IPS-18a (cell line): ENCODE results near the gene DHTKD1.

ENCODE experiments used
- H3K27ac ChIP-seq: one replicate; pipeline ENCODE4 v1.5.1; 2013; ENCODE audit warnings: low read length
- H3K27me3 ChIP-seq: one replicate; pipeline ENCODE4 v1.6.1; 2013; ENCODE audit warnings: mild to moderate bottlenecking, low read length; ENCODE audit not compliant: control insufficient read depth, insufficient read depth
- H3K36me3 ChIP-seq: one replicate; pipeline ENCODE4 v1.6.1; 2013; ENCODE audit warnings: low read depth, low read length; ENCODE audit not compliant: control insufficient read depth
- H3K4me1 ChIP-seq: one replicate; pipeline ENCODE4 v1.6.1; 2013; ENCODE audit warnings: low read depth, low read length; ENCODE audit not compliant: control insufficient read depth
- H3K4me3 ChIP-seq: one replicate; pipeline ENCODE4 v1.5.1; 2013; ENCODE audit warnings: low read length
- H3K9ac ChIP-seq: one replicate; pipeline ENCODE4 v1.6.1; 2013; ENCODE audit warnings: mild to moderate bottlenecking, low read length, moderate library complexity
- H3K9me3 ChIP-seq: one replicate; pipeline ENCODE4 v1.6.1; 2013; ENCODE audit warnings: low read depth, low read length; ENCODE audit not compliant: control insufficient read depth

Gene DHTKD1

DNA sequence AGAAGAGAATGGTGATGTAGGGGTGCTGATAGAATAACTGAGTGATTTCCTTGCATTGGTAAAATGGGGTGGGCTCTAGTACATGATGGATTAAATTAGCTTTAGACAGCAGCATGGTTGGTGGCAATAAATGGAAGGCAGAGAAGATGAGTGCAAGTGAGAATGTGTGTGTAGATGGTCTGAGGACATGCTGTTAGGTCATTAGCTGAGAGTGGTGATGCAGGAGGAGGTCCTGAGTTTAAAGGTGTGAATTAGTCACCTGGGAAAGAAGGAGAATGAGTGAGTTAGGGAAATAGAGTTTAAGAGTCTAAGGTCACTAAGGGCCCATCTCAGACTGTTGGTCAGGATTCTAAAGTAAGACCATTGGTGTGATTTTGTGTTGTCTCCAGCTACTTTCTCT lies 42.8 kb downstream of the DHTKD1 start:
- H3K4me3 ChIP-seq, result no peak overlapping the region
- H3K36me3 ChIP-seq, result peaks cover 55% of the 10 kb centered on the region

DNA sequence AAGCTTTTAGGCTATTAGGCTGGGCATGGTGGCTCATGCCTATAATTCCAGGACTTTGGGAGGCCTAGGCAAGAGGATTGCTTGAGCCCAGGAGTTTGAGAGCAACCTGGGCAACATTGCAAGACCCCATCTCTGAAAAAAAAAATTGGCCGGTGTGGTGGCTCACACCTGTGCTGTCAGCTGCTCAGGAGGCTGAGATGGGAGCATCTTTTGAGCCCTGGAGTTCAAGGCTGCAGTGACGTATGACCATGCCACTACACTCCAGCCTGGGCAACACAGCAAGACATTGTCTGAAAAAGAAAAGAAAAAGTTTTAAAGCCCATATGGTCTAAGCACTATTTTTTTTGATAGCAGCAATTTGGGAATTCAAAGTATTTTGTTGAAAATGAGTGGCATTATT lies 44.9 kb downstream of the DHTKD1 start:
- H3K4me3 ChIP-seq, result no peak overlapping the region
- H3K9ac ChIP-seq, result no peak overlapping the region
- H3K27ac ChIP-seq, result no peak overlapping the region
- no peaks in the 10 kb centered on the region for H3K27me3 ChIP-seq
- peaks cover 40% of the 10 kb centered on the region for H3K36me3 ChIP-seq
- no peaks in the 10 kb centered on the region for H3K9me3 ChIP-seq
- H3K4me1 ChIP-seq, result no peaks in the 10 kb centered on the region

More for the DNA sequence above, 42.8 kb downstream of the DHTKD1 start:
- Histone ChIP-seq H3K9ac (no peak overlapping the region), H3K9me3 (no peaks in the 10 kb centered on the region), H3K4me1 (no peaks in the 10 kb centered on the region), H3K27me3 (no peaks in the 10 kb centered on the region), H3K27ac (no peak overlapping the region)

DNA sequence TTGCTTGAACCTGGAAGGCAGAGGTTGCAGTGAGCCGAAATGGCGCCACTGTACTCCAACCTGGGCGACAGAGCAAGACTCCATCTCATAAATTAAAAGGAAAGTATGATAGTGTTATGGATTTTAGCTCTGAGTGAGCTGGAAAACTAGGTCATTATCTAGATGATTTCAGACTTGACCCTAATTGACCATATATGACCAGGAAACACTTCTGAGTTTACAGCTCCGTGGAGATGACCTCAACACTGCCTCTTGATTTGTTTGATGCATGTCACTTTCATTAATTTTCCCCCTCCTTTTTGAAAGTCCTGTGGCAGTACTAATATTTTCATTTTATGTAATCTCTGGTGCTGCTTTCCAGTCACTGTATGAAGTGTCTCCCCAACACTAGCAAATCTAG lies 52.9 kb downstream of the DHTKD1 start:
- H3K27me3 ChIP-seq, result no peaks in the 10 kb centered on the region
- H3K4me1 ChIP-seq, result no peaks in the 10 kb centered on the region
- H3K36me3 ChIP-seq, result peaks cover 41% of the 10 kb centered on the region
- H3K4me3 ChIP-seq, result no peak overlapping the region
- H3K9me3 ChIP-seq, result no peaks in the 10 kb centered on the region
- H3K9ac ChIP-seq, result no peak overlapping the region
- H3K27ac ChIP-seq, result no peak overlapping the region

DNA sequence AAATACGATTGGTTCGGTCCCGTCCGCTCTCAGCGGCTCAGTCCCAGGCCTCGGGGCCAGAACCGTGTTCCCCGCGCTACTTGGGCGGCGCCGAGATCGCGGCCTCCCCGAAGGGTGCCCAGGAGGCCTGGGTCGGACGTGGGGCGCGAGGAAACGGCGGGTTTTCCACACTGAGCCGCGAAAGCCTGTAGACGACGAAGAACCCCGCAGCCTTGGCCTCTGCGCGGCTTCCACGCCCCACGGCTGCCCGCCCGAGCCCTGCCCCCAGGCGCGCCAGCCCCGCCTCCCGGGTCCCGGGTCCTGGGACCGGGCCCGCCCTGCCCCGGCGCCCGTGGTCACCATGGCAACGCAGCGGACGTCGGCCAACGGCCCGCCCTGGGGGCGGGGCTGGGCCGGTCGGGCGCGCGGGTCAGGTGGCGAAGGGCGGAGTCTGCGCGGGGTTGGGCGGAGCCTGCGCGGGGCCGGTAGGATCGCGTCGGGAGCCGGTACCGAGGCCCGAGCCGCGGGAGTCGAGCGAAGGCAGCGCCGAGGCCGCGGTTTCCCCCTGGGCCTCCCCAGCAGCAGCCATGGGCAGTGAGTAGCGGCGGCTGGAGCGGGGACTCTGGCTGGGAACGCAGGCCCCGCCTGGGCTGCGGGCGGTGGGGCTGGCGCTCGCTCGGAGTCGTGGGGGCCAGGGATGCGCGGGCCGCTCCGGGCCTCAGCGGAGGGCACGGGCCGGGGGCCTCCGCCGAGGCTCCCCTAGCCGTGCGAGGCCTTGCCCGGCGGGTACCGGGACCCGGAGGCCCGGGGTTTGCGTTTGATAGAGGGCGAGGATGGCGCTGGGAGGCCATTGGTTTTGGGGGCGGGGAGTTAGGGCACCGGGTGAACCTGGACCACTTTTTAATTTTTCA lies 60.7 kb downstream of the DHTKD1 start, which contains the start of gene SEC61A2:
Gene SEC61A2, plus strand, starts transcription at position 456 of the 890 bp plus-strand sequence. Its CDS starts 111 bp downstream, at position 567.
- peak within 1 kb of the TSS; percentile 59 for H3K27ac ChIP-seq
- peak within 1 kb of the TSS; percentile 92 for H3K4me3 ChIP-seq
- H3K9ac ChIP-seq, result peak within 1 kb of the TSS; percentile 66
- H3K27me3 ChIP-seq, result no peaks in the 10 kb centered on the region
- H3K4me1 ChIP-seq, result no peaks in the 10 kb centered on the region
- H3K36me3 ChIP-seq, result no peaks in the 10 kb centered on the region
- H3K9me3 ChIP-seq, result no peaks in the 10 kb centered on the region

DNA sequence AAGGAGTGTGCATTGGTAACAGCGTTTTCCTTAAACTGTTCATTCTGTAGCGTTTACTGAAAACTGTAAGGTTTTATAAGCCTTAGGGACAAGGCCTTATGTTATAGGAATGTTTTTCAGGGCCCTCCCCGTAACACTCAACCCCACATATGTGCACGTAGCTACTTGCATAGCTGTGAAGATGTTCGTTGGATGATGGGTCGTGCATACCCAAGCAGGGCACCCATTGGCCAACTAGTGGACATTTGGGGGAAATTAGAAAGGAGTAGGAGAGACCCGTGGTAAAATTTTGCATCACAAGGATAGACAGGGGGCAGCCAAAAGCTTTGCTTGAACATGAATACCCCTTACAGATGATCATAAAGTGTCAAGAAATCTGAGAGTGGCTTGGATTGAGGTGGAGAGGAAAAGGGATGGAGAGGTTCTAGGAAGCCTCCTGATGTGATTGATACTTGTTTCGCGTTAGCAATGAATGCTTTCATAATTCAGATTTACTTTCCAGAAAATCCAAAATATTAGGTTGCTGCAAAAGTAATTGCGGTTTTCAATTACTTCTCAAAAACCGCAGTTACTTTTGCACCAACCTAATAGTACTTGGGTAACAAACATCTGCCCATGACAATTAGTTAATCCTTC lies 61.6 kb downstream of the DHTKD1 start:
- peak overlapping the region; percentile 46 for H3K9ac ChIP-seq
- no peaks in the 10 kb centered on the region for H3K4me1 ChIP-seq
- no peaks in the 10 kb centered on the region for H3K27me3 ChIP-seq
- no peaks in the 10 kb centered on the region for H3K9me3 ChIP-seq
- no peaks in the 10 kb centered on the region for H3K36me3 ChIP-seq
- no peak overlapping the region for H3K27ac ChIP-seq
- peak overlapping the region; percentile 92 for H3K4me3 ChIP-seq

DNA sequence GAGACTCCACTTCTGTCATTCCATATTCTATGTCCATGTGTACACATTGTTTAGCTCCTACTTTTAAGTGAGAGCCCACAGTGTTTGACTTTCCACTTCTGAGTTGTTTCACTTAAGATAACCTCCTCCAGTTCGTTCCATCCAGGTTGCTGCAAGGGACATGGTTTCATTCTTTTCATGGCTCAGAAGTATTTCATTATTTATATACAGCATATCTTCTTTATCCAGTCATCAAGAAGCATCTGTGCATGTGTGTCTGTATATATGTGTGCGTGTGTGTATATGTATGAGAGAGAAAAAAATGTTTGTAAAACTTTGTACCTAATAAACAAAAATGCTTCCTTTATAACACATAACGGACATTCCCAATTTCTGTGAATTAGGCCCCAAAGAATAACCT lies 66.9 kb downstream of the DHTKD1 start:
- no peaks in the 10 kb centered on the region for H3K4me1 ChIP-seq
- H3K36me3 ChIP-seq, result peaks cover 15% of the 10 kb centered on the region
- no peak overlapping the region for H3K27ac ChIP-seq
- H3K9ac ChIP-seq, result no peak overlapping the region
- no peak overlapping the region for H3K4me3 ChIP-seq
- no peaks in the 10 kb centered on the region for H3K9me3 ChIP-seq
- no peaks in the 10 kb centered on the region for H3K27me3 ChIP-seq

DNA sequence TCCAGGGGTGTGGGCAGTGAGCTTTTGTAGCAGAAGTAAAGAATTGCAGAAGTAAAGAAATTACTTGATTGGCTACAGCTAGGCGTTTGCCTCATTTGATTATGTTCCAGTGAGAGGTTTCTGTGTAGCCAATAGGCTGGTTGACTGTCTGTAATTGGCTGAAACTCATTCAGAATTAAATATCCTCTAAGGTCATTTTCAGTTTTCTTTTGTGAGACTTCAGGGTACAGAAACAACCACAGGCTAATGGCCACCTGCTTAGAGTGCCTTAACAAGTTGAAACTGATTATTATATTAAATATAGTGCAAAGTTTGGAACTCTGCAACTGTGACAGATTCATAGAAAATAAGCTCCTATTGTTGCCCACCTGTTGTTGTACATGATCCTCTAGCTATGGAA lies 71.3 kb downstream of the DHTKD1 start:
- Histone ChIP-seq H3K9me3 (no peaks in the 10 kb centered on the region), H3K27me3 (no peaks in the 10 kb centered on the region), H3K4me3 (no peak overlapping the region), H3K27ac (no peak overlapping the region), H3K9ac (no peak overlapping the region), H3K36me3 (peaks cover 26% of the 10 kb centered on the region), H3K4me1 (no peaks in the 10 kb centered on the region)

DNA sequence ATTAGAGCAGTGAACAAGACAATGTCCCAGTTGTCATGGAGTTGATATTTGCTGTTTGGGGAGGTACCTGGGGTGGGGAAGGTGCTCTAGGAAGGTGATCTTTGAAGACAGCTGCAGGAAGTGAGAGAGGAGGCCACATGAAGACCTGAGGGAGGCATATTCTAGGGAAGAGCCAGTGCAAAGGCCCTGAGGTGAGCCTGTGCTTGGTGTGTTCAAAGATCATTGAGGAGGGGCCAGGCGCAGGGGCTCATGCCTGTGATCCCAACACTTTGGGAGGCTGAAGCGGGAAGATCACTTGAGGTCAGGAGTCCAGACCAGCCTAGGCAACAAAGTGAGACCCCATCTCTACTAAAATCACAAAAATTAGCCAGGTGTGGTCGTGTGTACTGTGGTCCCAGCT lies 75.8 kb downstream of the DHTKD1 start:
- Histone ChIP-seq H3K9me3 (no peaks in the 10 kb centered on the region), H3K27ac (no peak overlapping the region), H3K36me3 (peaks cover 14% of the 10 kb centered on the region), H3K4me1 (no peaks in the 10 kb centered on the region), H3K27me3 (no peaks in the 10 kb centered on the region), H3K4me3 (no peak overlapping the region), H3K9ac (no peak overlapping the region)

DNA sequence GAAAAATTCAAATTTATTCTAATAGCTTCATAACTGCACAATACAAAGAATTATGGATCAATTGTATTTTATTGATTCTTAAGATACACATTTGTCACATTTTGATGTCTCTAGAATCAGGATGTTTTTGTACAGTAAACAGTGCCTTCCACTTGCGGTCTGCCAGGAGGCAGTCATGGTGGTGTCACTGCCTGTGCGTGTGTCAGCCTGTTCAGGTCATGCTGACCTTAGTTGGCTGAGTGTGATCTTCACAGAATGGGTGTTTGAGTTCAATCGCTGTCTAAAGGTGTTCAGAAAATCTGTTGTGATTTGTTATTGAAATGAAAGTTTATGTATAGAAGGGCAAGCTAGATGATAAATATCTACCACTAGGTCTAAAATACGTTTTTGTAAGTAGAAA lies 81.4 kb downstream of the DHTKD1 start:
- Histone ChIP-seq H3K4me3 (no peak overlapping the region), H3K27ac (no peak overlapping the region), H3K36me3 (peaks cover 9% of the 10 kb centered on the region), H3K9ac (no peak overlapping the region), H3K27me3 (no peaks in the 10 kb centered on the region), H3K9me3 (no peaks in the 10 kb centered on the region), H3K4me1 (no peaks in the 10 kb centered on the region)

DNA sequence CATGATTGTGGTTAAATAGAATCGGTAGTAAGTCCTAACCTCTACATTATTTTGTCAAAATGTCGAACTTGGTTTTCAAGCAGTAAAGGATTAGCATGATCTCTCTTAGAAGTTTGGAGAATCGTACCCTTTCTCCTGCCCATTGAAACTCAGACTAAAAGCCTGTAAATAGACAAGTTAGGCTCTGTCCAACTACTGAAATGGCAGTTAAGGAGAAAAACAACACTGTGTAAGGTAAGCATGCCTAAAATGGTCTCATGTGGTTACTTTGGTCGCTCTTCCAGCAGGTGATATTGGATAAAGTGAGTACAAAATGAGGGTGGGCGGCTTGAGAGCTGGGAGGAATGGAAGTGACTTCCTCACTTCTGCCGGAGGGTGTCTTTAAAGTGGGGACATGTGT lies 85.8 kb downstream of the DHTKD1 start:
- Histone ChIP-seq H3K4me3 (no peak overlapping the region), H3K4me1 (no peaks in the 10 kb centered on the region), H3K27me3 (no peaks in the 10 kb centered on the region), H3K27ac (no peak overlapping the region), H3K9ac (no peak overlapping the region), H3K9me3 (no peaks in the 10 kb centered on the region), H3K36me3 (peaks cover 9% of the 10 kb centered on the region)

DNA sequence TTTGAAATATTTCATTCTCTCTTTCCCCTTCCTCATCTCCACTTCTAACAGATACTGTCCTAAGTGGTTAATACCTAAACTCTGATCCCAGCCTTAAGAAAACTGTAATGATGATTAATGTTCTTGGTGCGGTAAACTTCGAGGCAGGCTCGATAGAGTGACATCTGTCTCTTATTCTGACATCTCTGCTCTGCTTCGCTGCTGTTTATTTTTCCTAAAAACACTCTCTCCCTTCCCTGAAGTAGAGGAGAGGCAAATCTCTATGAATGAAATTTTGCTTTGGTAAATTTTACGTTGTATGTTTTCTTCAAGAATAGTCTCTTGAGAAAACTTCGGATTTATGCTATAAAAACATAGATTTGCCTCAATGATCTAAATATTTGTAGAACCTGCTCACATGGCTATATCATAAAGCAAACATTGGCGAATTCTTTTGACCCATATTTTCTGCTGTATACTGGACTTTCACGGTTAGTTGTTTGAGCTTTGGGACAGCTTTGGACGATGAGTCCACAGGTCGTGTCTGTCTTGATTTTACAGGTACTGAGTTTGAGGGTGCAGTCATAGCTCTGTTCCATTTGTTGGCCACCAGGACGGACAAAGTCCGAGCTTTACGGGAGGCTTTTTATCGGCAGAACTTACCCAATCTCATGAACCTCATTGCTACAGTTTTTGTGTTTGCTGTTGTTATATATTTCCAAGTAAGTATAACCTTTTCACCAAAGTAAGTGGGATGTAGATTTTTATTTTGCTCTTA lies 87.8 kb downstream of the DHTKD1 start:
- H3K9ac ChIP-seq, result no peak overlapping the region
- no peaks in the 10 kb centered on the region for H3K4me1 ChIP-seq
- no peak overlapping the region for H3K27ac ChIP-seq
- H3K36me3 ChIP-seq, result peaks cover 12% of the 10 kb centered on the region
- H3K9me3 ChIP-seq, result no peaks in the 10 kb centered on the region
- no peak overlapping the region for H3K4me3 ChIP-seq
- H3K27me3 ChIP-seq, result no peaks in the 10 kb centered on the region
